NCI-H1694 treated with DMSO at 0.1 percent for 48 hours (cell line): Measurements from ENCODE around the gene TMEM119.
"Not testable (repeated sequence)": the region's sequence is repeated elsewhere in the genome, so short reads cannot be mapped to it uniquely, and the experiment has no call there.

ENCODE experiments used
- DNase-seq: peaks from one replicate; lab custom pipeline; 2025; lab: John Stamatoyannopoulos, UW

TMEM119 gene

GRCh38 chr12:108634341-108634751 is 36.5 kb upstream of the TMEM119 start:
- DNase-seq = no peak

- DNase-seq = no peak
Observed at GRCh38 chr12:108633534-108634248, 35.8 kb upstream of the TMEM119 start, which contains the start of gene SELPLG. Gene SELPLG, minus strand, starts transcription at chr12:108633894. Its CDS starts 9,587 bp downstream, at chr12:108624307.

DNA sequence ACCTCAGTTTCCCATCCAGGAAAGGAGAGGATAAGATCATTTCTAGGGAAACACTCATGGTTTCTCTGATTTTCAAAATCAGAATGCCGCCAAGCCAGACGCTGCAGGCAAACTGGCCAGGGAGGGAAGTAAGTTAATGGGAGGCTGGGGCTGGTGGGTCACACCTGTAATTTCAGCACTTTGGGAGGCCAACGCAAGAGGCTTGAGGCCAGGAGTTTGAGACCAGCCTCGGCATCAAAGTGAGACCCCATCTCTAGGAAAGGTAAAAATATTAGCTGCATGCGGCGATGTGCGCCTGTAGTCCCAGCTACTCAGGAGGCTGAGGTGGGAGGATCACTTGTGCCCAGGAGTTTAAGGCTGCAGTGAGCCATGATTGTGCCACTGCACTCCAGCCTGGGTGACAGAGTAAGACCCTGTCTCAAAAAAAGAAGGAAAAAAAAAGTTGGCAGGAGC is 35.2 kb upstream of the TMEM119 start:
- DNase-seq = no peak

- DNase-seq = not testable (repeated sequence)
Observed at GRCh38 chr12:108631261-108631660, 33.4 kb upstream of the TMEM119 start.

DNA sequence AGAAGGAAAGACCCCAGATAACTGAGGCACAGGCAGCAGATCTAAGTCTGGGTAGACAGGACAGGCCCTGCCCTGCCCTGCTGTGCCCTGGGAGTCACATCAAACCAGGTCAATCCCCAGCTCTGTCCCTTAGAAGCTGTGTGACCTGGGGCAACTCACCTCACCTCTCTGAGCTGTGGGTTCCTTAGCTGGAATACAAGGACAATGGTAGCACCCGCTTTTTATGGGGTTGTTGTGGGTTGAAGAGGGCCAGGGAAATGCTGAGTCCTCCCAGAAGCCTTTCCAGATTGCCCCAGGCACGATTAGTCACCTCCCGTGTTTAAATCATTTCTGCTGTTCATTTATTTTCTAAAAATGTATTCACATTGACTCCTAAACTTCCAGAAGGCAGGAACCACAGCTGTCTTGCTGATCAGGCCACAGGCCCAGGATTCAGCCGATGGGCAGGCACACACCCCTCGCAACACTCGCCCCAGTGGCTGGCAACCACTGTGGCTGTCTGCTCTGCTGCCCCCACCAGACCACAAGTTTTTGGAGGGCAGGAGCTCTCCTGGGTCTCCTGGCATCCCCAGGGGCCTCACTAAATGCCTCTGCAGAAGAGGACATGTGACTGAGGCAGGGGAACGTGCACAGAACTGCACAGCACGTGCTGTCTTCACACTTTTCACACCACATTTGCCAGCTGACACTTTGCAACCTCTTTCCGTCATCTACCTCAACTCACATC is 32.8 kb upstream of the TMEM119 start:
- no peak for DNase-seq

DNA sequence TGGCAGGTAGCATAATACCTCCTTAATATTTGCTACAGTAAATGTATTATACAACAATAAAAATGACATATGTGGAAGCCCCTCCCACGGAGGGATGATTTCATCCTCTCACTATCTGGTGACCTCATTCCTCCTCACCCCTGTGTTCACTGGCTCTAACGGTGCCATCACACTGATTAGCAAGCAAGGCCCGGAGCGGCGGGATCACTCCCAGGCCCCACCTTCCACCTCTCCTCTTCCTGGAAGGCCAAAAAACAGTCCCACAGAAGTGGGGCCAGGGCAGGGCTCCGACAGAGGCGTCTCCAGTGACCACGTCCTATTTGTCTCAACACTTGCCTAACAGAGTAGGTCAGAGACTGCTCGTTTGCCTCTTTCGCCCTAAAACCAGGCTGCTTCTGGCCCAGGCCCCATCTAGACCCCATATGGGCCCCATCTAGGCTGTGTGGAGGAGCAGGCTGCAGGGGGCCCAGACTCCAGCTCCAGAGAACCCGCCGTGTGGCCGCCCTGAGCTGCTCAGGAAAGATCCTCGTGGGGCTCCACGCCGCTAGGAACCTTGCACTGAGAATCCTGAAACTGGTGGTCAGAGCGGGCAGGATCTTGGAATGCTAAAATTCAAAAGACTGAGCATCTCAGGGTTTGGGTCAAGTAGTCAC is 32.1 kb upstream of the TMEM119 start:
- DNase-seq = no peak

GRCh38 chr12:108629151-108629550 is 31.3 kb upstream of the TMEM119 start:
- no peak for DNase-seq

GRCh38 chr12:108627134-108627920 is 29.4 kb upstream of the TMEM119 start:
- no peak for DNase-seq

GRCh38 chr12:108625228-108625627 is 27.3 kb upstream of the TMEM119 start:
- DNase-seq = no peak

DNA sequence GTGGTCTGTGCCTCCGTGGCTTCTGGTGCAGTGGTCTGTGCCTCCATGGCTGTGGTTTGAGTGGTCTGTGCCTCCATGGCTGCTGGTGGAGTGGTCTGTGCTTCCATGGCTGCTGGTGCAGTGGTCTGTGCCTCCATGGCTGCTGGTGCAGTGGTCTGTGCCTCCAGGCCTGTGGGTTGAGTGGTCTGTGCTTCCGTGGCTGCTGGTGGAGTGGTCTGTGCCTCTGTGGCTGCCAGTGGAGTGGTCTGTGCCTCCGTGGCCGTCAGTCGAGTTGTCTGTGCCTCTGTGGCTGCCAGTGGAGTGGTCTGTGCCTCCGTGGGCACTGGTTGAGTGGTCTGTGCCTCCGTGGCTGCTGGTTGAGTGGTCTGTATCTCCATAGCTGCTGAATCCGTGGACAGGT is 25.7 kb upstream of the TMEM119 start:
- no peak for DNase-seq

DNA sequence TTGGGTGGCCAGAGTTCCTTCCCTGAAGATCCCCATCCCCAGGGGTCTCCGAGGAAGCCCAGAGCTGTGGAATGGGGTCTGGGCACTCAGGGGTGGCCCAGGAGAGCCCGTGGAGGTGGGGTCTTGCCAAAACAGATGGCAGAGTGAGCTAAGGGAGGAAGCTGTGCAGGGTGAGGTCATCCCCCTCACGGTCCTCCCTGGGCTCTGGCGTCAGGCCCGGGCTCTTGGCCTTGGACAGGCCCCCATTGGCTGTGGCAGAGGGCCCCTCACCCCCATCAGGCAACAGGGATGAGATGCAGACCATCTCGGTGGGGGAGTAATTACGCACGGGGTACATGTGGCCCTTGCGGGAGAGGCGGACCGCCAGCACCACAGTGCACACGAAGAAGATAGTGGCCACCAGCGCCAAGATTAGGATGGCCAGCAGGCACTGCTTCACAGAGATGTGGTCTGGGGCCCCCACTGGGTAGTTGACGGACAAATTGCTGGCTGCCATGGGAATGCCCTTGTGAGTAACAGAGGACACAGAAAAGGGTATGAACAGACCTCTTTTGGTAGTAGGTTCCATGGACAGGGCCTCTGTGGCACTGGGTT is 25.1 kb upstream of the TMEM119 start:
- DNase-seq = no peak

DNA sequence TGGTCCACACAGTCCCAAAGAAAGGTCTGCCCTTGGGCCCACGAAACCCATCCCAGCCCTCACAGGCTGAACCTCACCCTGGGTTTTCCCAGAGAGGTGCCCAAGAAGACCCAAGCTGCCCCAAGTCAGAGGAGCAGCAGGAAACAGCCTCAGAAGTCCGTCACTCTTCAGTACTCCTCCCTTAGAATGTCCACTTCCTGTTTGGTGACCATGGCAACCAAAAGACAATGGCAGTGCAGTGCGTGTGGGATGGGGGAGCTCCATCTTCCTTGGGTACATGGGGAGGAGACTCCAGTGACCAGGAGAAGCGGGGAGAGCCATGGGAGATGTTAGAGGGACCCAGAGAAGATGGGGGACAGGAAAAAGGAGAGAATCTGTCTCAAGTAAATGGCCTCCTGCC is 24.5 kb upstream of the TMEM119 start:
- no peak for DNase-seq

GRCh38 chr12:108621161-108621560 is 23.3 kb upstream of the TMEM119 start:
- no peak for DNase-seq

- no peak for DNase-seq
Observed at GRCh38 chr12:108620236-108620879, 22.5 kb upstream of the TMEM119 start.

DNA sequence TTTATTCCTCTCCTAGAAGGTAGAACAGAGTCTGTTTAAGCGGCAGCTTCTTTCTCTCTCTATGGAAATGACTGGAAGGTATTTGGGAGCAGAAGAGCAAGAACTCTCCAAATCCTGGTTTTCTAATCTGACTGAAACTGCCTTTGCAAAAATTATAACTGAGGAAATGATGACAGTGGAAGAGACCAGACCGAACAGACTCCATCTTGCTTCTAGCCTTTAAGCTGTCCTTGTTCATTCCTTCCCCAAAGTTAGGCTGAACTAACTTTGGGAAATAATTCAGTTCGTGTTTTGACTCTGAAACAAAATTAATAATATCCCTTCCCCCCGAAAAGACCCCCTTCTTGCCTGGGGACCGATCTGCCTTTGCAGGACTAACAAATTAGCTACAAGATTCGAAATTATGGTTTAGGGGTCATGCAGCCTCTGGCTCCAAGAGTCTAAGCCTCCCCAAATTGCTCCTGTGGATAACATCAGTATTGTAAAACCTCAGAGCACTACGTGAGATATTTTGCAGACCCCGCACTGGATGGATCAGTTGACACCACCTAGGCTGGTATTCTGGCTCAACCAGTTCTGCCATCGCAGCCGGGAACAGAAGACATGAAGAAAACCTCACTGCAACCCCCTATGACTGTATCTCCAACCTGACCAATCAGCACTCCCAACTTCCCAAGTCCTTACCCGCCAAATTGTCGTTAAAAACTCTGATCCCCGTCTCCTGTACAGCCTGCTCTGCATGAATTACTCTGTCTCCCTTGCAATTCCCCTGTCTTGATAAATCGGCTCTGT is 21.7 kb upstream of the TMEM119 start:
- no peak for DNase-seq

GRCh38 chr12:108618953-108619274 is 21.0 kb upstream of the TMEM119 start:
- DNase-seq = not testable (repeated sequence)

- peak; percentile 48 for DNase-seq
Observed at GRCh38 chr12:108618079-108618952, 20.4 kb upstream of the TMEM119 start.

DNA sequence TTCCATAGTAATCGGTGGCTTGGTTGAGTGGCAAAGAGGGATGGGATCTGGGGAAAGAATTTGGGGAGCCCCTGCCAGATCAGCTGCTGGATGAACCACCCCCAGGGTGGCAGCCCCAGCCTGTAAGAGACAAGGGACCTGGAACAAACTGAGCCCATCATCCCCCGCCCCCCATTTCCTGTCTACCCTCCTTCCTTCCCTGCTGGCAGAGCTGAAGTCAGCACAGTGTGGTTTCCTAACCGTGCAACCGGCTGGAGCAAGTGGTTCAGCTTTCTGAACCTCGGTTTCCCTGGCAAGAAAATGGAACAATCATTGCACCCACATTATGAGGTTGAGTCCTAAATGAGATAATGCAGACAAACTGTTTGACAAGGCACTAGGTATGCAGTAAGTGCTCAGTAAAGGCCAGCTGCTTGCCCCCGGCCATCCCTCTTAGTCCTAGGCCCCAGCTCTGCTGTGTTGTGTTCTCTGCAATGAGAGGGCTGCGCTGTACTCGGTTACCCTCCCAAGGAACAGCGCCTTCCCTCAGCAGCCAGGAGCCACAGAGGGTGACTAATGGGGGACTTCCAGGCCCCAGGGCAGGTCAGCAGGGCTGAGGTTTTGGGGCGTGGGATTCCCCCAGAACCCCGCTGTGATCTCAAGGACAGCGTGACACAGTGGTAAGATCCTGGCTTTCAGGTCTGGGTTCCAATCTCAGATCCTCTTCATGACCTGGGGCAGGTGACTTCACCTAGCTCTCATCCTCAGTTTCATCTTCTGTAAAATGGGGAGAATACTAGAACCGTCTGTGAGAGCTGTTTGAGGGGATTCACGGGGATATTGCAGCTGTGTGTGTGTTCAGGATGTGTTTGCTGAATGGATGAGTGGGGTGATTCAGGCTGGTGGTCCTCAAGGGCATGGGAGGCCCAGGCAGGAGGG is 19.3 kb upstream of the TMEM119 start:
- DNase-seq = no peak
